RWPE1 (cell line): ENCODE data around the gene PRKCD.

Experiments
- CTCF ChIA-PET: fragments of 350-600 bp; sonication (Branson Sonifier 250); formaldehyde crosslinking; extraction: SDS; loops from one replicate; lab custom pipeline; 2021; lab: Yijun Ruan, JAX
- POLR2A ChIA-PET: fragments of 400-600 bp; formaldehyde crosslinking; extraction: SDS; loops from one replicate; lab custom pipeline; 2020; ENCODE audit warnings: antibody characterized with exemption; ENCODE audit not compliant: low non-redundant PET; lab: Yijun Ruan, JAX
- DNase-seq: peaks from one replicate; pipeline ENCODE4 v3.0.0; 2012; ENCODE audit warnings: low spot score
- H3K27ac ChIP-seq: fragments of 450-650 bp; 2 replicates; pipeline ENCODE4 v1.5.1; 2017
- CTCF ChIP-seq: fragments of 450-650 bp; conservative IDR thresholded peaks from 2 replicates; pipeline ENCODE4 v1.5.1; 2017; ENCODE audit warnings: low read depth, mild to moderate bottlenecking

The PRKCD gene

DNA sequence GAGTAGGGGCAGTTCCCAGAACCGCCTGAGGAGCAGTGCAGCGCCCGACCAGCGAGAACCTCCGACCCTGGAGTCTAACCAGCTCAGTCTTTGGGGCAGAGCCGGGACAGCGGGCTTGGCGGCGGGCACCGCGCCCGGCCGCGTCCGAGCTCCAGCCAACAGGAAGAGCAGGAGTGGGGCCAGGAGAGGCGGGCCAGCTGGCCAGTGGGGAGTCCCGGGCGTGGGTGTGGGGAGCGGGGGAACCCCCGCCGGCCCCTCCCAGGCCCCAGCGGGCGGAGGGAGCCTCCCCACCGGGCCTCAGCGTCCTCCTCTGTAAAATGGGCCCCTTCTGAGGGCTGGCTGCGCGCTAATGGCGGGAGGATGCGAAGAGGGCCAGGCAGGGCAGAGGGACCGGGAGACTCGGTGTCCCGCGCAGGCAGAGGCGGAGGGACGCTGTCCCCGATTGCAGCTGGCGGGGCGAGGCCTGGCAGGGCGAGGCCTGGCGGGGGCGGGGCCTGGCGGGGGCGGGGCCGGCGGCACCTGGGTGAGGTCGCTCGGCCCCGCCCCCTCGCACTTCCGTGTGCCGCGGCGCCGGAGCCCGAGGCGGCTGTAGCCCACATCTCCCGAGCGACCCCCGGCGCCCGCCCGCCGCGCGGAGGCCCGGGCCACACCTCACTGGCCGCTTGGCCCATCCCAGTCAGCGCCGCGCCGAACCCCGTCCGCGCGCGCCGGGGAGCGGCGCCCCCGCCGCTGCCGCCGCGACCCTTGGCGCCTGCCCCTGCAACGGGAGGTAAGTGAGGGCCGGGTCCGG is at the start of gene PRKCD:
Gene PRKCD (plus strand): TSS at position 550 of the 790 bp plus-strand sequence. CDS start 17,214 bp downstream, outside the sequence.
- DNase-seq = peak; percentile 79
- no peak; the same call in 1 of the 2 replicates for TF ChIP-seq CTCF
- POLR2A ChIA-PET = interaction anchor here (1.0 kb wide), 1 partner anchor 35 kb away, joined by 6 read pairs; no protein-coding TSS in a partner anchor
- peak within 1 kb of the TSS; percentile 77 for H3K27ac ChIP-seq
- CTCF ChIA-PET = interaction anchor here (1.0 kb wide), 1 partner anchor 9 kb away, joined by 3 read pairs; no protein-coding TSS in a partner anchor

DNA sequence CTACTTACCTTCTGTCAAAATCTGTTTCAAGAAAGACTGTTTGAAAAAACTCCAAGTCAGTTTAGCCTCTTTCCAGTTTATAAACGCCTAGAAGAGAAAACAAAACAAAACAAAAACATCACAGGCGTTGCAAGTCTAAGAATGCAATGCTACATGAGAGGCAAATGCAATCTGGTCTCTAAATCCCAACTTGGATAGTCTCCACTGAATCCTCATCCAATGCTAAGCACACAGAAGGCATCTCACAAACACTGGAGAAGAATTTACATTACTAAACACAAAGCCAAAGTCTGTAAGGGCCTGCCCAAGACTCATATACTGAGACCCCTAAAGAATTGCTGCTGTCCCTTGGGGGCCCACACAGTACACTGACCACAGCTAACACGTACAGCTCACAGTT is 49.2 kb upstream of the PRKCD start:
- no peak for TF ChIP-seq CTCF
- no peak overlapping the region for H3K27ac ChIP-seq
- DNase-seq = no peak
- ChIA-PET POLR2A (no interaction called here), CTCF (interaction anchor here (1.2 kb wide), 1 partner anchor 84 kb away, joined by 4 read pairs; no protein-coding TSS in a partner anchor)

DNA sequence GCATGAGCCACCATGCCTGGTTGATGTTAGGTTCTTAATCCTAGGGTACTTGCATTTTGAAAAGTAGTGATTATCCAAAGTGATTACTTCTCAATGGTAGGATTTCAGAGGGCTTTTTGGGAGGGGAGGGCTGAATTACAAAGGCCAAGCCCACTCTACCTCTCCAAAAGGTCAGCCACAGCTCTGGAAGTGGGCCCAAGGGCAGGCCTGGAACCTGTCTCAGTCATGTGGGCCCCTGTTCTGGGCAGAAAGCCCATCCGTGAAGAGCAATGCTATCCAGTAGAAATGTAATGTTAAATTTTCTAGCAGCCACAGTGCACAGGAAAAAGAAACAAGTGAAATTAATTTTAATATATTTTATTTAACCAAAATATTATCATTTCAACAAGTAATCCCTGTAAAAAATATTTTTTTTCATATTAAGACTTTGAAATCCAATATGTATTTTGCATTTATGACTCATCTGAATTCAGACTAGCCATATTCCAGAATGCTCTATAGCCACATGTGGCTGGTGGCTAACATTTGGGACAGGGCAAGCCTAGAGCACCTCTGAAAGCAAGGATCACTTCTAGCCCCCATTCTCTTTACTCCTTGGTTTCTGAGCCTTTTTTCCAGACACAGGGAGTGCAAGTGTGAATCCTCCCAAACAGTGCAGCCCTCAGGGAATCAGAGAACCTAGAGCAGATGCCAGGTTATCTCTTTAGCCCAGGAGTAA is 47.6 kb upstream of the PRKCD start:
- CTCF ChIA-PET = interaction anchor here (0.7 to 1.3 kb wide), 4 partner anchors 12 to 83 kb away, joined by 4 to 11 read pairs (median 4); no protein-coding TSS in a partner anchor
- peak overlapping the region; percentile 27; the same call in 1 of the 2 replicates for H3K27ac ChIP-seq
- TF ChIP-seq CTCF = no peak
- POLR2A ChIA-PET = no interaction called here
- no peak for DNase-seq

GRCh38 chr3:53114011-53114400 is 47.0 kb upstream of the PRKCD start:
- 0 out of 2 replicates have a peak overlapping the region, but pooled peaks have one; percentile 15 for H3K27ac ChIP-seq
- ChIA-PET POLR2A (no interaction called here), CTCF (interaction anchor here (0.6 to 1.3 kb wide), 5 partner anchors 79 to 262 kb away, joined by 3 to 11 read pairs (median 5); no protein-coding TSS in a partner anchor)
- peak; percentile 88 for TF ChIP-seq CTCF
- peak; percentile 66 for DNase-seq

DNA sequence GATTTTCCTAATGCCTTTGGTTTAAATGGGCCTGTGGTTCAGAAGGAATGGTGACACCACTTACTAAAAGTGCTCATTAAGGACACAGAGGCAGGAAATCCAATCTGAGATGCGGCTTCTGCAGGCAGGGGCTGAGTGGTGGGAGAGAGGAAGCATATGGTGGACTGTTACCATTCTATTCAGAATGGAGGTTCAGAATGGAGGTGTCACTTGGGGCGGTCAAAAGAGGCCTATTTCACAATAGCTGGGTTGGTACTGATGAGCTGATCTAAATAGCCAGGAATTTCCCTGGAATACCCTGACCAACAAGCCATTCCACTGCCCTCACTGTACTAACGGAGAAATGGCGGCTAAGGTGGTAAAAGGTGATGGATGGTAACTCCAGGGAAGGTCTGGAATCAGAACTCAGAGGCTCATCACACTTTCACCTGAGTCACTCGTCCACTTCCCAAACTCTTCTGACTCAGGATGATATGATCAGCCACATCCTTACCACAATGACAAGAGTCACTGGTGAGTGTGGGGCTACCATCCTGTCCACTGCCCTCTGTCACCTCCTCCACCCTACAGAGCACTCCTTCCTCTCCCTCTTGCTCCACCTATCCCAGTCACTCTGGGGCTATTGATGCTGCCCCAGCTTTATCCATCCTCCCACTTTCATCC is 46.5 kb upstream of the PRKCD start:
- peak; percentile 48 for DNase-seq
- POLR2A ChIA-PET = no interaction called here
- TF ChIP-seq CTCF = no peak
- peak overlapping the region; percentile 15; the same call in 1 of the 2 replicates for H3K27ac ChIP-seq
- CTCF ChIA-PET = interaction anchor here (0.6 to 1.3 kb wide), 6 partner anchors 79 to 293 kb away, joined by 3 to 11 read pairs (median 5); no protein-coding TSS in a partner anchor
